ENCODE measurements around the gene STARD13. TPM values are rescaled to one million over a fixed set of nuclear protein-coding genes. Genes with fewer than 3 reads are reported as not detected.

Gene STARD13
- total RNA-seq, 2 donors from 2014 or later: 0.50 TPM; not detected in 1

DNA sequence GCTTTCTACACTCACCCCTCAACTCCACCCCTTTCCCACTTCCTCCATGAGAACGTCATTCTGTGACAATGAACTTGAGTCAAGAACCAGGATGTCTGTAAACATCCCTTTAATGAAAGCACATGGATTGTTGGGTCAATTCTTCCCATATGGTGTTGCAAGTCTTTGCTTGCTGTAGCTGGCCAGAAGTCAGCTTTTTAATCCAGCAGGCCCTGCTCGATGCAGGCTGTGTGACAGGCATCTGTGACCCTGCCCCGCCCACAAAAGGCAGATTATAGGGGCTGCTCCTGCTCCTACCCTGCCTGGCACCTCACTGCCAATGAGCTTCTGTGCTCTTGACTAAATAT lies 78.0 kb downstream of the STARD13 start:
- Mint-ChIP-seq H3K27ac (no peak overlapping the region), H3K4me1 (ENCODE audit: low read depth in 2 of 2) (peaks cover under 1 to 6% of the 10 kb centered on the region in 2 donors), H3K27me3 (peaks cover 7 to 15% of the 10 kb centered on the region in 2 donors), H3K9me3 (peaks cover under 1% of the 10 kb centered on the region), H3K4me3 (no peak overlapping the region), H3K36me3 (no peaks in the 10 kb centered on the region)
- ATAC-seq: no peak
- no peak for DNase-seq (ENCODE audit: low spot score)

DNA sequence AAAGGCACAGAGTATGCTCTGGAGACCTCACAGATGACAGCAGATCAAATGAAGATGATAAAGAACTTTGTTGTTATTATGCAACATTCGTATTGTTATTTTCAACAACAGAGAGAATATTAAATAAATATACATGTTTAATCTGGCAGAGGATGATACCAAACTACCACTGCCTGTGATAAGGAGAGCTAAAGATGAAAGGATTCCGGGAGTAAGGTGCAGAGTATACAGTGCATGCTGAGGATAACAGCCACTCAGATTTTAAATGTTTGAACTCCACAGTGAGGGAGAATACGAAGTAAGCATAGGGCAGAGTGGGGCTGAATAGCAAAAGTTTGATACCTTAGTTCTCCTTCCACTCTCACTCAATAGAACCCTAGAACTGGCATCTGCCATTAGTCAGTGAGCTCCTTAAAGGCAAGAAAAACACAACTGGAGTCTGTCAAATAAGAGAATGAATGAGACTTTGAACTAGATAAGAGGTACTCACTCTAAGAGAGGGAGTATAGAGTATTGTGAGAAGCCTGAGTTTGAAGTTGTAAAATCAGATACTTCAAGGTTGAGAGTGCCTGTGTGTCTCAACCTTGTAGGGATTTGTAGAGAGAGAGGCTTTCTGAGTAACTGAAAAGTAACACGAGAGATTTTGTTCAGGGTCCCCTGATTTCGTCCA lies 78.5 kb downstream of the STARD13 start:
- Mint-ChIP-seq H3K27me3 (peaks cover 12 to 20% of the 10 kb centered on the region in 2 donors), H3K36me3 (no peaks in the 10 kb centered on the region), H3K4me1 (ENCODE audit: low read depth in 2 of 2) (peaks cover 5 to 11% of the 10 kb centered on the region in 2 donors), H3K27ac (no peak overlapping the region), H3K9me3 (peaks cover 6% of the 10 kb centered on the region), H3K4me3 (no peak overlapping the region)
- no peak for ATAC-seq
- no peak for DNase-seq (ENCODE audit: low spot score)

DNA sequence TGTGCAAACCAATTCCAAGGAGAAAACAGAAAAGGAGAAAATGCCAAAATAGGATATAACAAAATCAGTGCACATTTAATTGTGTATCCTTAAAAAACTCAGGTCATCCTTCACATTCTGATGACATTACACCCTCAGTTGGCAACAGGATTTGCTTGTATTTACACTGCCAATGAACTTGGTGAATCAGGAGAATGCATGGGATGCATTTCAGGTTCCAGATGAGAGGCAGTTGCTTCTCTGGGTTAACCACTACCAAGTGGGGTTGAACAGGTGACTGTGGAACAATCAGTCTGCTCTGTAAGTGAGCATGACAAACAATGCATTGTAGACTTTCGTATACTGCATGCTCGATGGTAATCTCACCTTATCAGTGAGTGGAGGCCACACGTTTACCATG lies 79.1 kb downstream of the STARD13 start:
- H3K27me3 Mint-ChIP-seq: peaks cover 12 to 22% of the 10 kb centered on the region in 2 donors
- H3K27ac Mint-ChIP-seq: no peak overlapping the region
- DNase-seq (ENCODE audit: low spot score): no peak
- no peak overlapping the region for H3K4me3 Mint-ChIP-seq
- peaks cover 5 to 12% of the 10 kb centered on the region in 2 donors for H3K4me1 Mint-ChIP-seq (ENCODE audit: low read depth in 2 of 2)
- H3K36me3 Mint-ChIP-seq: no peaks in the 10 kb centered on the region
- H3K9me3 Mint-ChIP-seq: peaks cover 6% of the 10 kb centered on the region
- ATAC-seq: no peak

DNA sequence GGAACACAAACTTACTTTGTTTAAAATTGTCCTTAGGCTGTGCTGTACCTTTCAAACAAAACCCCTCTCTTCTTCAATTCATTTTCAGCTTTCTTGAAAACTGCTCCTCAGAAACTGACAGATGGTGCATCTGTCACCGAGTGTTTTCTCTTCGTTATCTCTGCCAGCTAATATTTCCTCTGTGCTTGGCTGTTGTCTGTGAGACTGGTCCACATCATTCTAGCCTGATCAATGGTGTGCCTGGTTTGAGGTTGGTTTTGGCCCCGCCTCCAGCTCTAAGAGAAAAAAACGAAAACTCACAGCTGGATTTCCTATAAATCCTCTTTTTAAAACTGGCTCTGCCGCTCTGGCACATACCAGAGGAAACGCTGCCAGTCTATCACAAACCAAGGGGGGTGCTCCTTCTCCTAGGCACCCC lies 79.7 kb downstream of the STARD13 start:
- ATAC-seq: no peak
- H3K4me1 Mint-ChIP-seq (ENCODE audit: low read depth in 2 of 2): peaks cover 5 to 12% of the 10 kb centered on the region in 2 donors
- no peaks in the 10 kb centered on the region for H3K36me3 Mint-ChIP-seq
- peaks cover 6% of the 10 kb centered on the region for H3K9me3 Mint-ChIP-seq
- no peak for DNase-seq (ENCODE audit: low spot score)
- H3K27me3 Mint-ChIP-seq: peaks cover 12 to 22% of the 10 kb centered on the region in 2 donors
- no peak overlapping the region for H3K4me3 Mint-ChIP-seq
- no peak overlapping the region for H3K27ac Mint-ChIP-seq

DNA sequence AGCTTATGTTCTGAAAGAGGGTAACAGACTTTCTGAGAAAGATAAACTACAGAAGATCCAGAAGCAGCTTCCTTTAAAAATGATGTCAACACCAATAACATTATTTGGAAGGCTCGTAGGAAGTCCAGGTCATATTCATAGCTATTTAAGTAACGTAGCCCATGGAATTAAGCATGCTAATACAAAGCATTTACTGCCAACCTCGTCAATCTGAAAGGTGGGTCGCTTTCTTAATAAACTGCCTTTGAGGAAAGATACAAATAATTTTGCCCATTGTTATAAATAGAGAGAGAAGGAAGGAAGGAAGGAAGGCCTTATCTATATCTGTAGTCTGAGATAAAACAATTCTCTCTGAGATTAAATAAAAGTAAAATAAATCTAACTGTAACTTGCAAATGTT lies 80.3 kb downstream of the STARD13 start:
- Mint-ChIP-seq H3K4me1 (ENCODE audit: low read depth in 2 of 2) (peaks cover 5 to 12% of the 10 kb centered on the region in 2 donors), H3K27ac (no peak overlapping the region), H3K27me3 (peaks cover 12 to 22% of the 10 kb centered on the region in 2 donors), H3K9me3 (peaks cover 6% of the 10 kb centered on the region), H3K4me3 (no peak overlapping the region), H3K36me3 (no peaks in the 10 kb centered on the region)
- DNase-seq (ENCODE audit: low spot score) (no peak), ATAC-seq (no peak)

DNA sequence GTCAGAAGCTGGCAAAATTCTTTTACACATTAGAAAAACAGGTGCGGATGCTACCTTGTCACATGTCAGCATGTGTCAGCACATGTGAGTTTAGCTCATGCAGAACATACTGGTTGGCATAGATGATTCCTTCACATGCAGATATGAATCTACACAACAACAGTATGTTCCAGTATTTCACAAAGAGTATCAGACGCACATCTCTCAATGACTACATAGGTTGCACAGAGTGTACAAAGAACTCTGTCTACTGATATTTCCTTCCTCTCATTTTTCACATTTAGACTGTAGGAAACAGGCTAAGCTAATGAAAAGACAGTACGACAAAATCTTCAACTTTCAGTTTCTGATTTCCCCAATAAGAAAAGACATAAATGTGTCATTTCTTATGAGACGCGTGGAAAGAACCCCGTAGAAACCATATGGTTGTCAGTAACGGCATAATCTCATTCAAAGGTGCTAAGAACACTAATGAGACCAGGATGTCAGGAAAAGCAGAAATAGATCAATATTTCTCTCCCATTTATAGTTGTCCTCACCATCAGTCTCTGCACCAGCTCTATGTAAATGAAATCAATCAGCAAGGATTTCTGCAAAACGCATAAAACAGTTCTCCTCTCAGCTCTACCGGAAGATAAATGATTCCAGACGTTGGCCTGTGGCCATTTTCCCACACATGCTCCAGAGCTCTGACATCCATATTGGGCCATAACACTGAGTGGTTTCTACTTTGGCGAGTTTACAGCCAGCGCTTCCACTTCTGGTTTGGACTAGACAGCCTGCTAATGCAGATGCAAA lies 81.2 kb downstream of the STARD13 start:
- Mint-ChIP-seq H3K27me3 (peaks cover 12 to 22% of the 10 kb centered on the region in 2 donors), H3K4me3 (no peak overlapping the region), H3K9me3 (peaks cover 6% of the 10 kb centered on the region), H3K36me3 (no peaks in the 10 kb centered on the region), H3K4me1 (ENCODE audit: low read depth in 2 of 2) (peaks cover 5 to 12% of the 10 kb centered on the region in 2 donors), H3K27ac (no peak overlapping the region)
- ATAC-seq (peak in 1 of 2 donors; percentile 41), DNase-seq (ENCODE audit: low spot score) (no peak)

DNA sequence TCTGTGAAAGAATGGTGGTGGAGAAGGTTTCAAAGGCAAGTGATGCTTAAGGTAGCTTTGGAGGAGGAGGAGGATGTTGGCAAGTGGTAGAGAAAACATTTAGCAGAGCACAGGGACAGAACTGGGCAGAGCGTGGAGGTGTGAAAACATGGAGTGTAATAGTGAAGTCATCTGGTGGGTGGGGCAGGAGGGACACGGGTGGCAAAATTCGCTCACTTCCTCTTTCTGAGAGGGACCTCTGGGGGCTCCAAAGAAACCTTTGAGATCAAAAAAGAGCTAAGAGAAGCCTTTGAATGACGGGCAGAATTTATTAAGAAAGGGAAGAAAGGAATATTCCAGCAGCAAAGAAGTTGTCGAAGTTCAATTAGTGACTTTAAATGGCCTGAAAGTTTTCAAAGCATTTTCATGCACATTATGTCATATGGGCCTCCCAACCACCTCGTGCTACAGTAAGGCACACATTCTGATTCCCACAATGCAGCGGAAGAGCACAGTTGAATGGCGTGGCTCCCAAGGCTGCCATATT lies 82.8 kb downstream of the STARD13 start:
- Mint-ChIP-seq H3K27me3 (peaks cover 5 to 14% of the 10 kb centered on the region in 2 donors), H3K4me3 (no peak overlapping the region), H3K27ac (no peak overlapping the region), H3K9me3 (peaks cover 6% of the 10 kb centered on the region), H3K4me1 (ENCODE audit: low read depth in 2 of 2) (peaks cover 5 to 12% of the 10 kb centered on the region in 2 donors), H3K36me3 (no peaks in the 10 kb centered on the region)
- no peak for ATAC-seq
- no peak for DNase-seq (ENCODE audit: low spot score)

DNA sequence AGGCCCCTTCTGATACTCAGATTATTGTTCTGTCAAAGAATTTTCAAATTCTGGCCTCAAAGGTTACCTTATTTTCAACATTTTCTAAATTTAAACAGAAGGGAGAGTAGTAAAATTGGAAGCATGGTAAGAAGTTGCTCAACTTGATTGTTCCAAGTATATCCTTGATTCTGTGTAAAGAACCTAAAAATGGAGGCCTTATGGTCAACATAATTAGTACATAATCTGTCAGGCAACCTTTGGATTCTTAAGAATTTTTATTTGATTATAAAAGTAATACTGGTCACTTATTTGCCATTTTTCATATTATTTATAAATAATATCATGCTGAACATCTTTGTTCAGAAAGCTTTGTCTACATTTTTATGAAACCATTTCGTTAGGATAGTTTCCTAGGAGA lies 83.9 kb downstream of the STARD13 start:
- H3K4me3 Mint-ChIP-seq: no peak overlapping the region
- no peaks in the 10 kb centered on the region for H3K36me3 Mint-ChIP-seq
- peaks cover 5 to 8% of the 10 kb centered on the region in 2 donors for H3K27me3 Mint-ChIP-seq
- H3K9me3 Mint-ChIP-seq: peaks cover 6% of the 10 kb centered on the region
- H3K4me1 Mint-ChIP-seq (ENCODE audit: low read depth in 2 of 2): peaks cover 5 to 12% of the 10 kb centered on the region in 2 donors
- DNase-seq (ENCODE audit: low spot score) (no peak), ATAC-seq (no peak)
- no peak overlapping the region for H3K27ac Mint-ChIP-seq

DNA sequence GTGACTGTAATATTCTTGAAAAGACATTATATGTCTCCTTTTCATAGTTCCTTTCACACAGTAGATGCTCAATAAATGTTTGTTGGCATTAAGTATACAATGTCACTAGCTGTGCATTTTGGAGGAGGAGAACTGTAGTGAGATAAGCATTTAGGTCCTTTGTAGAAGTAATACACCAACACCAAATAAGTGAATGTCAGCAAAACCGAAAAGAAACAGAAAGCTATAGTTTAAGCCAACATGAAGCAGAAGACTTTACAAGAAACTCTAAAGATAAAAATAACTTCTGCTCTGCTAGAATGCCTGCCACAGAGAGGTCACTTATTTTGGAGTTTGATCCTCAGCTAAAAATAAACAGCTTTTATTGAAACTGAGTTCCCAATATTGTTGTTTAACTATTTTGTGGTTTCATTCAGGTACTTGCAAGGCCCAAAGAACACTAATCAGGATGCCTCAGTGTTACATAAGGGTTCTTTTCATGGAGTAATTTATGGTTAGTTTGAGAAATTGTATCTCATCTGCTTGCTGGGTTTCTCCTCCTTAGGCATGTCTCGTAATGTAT lies 86.2 kb downstream of the STARD13 start:
- no peak for DNase-seq (ENCODE audit: low spot score)
- Mint-ChIP-seq H3K9me3 (peaks cover 6% of the 10 kb centered on the region), H3K4me1 (ENCODE audit: low read depth in 2 of 2) (peaks cover 5 to 10% of the 10 kb centered on the region in 2 donors), H3K4me3 (no peak overlapping the region), H3K36me3 (no peaks in the 10 kb centered on the region), H3K27me3 (peaks cover 5 to 8% of the 10 kb centered on the region in 2 donors), H3K27ac (no peak overlapping the region)
- ATAC-seq: no peak

DNA sequence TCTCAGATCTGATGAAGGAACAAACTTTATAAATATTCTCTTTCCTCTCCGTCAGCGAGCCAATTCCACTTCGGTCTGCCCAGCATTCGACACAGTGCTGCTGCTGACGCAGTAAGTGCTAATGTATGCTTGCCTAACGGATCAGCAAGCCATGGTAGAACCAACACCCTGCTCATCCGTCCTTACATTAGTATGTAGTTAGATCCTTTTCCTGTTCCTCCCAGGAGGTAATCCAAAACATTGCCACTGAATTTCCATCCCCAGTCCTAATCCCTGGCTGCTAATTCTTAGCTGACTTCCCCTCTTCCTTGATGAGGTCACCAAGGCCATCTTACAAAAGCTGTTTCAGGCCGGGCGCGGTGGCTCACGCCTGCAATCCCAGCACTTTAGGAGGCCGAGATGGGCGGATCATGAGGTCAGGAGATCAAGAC lies 88.0 kb downstream of the STARD13 start:
- Mint-ChIP-seq H3K4me3 (no peak overlapping the region), H3K27me3 (peaks cover 4 to 12% of the 10 kb centered on the region in 2 donors), H3K4me1 (ENCODE audit: low read depth in 2 of 2) (peaks cover 5 to 10% of the 10 kb centered on the region in 2 donors), H3K36me3 (no peaks in the 10 kb centered on the region), H3K27ac (no peak overlapping the region), H3K9me3 (peaks cover 5% of the 10 kb centered on the region)
- DNase-seq (ENCODE audit: low spot score) (no peak), ATAC-seq (no peak)

DNA sequence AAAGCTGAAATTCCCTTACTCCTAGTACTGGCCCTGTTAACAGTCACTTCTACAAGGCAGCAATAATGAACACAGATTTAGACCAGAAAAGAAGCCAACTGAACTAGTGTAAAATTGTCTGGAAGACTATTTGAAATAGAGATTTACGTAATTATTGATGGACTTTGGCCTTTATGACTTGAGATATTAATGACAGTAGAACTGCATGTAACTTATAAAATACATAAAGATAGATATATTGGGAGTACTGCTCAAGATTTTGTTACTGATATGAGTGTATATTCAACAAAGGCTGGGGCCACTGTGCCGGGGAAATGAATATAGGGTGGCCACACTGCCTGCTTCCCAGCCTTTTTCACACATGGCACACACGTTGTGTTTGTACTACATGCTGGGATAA lies 88.8 kb downstream of the STARD13 start:
- no peaks in the 10 kb centered on the region for H3K9me3 Mint-ChIP-seq
- no peak overlapping the region for H3K27ac Mint-ChIP-seq
- no peak overlapping the region for H3K4me3 Mint-ChIP-seq
- DNase-seq (ENCODE audit: low spot score) (no peak), ATAC-seq (no peak)
- H3K4me1 Mint-ChIP-seq (ENCODE audit: low read depth in 2 of 2): peaks cover 0 to 4% of the 10 kb centered on the region in 2 donors
- H3K36me3 Mint-ChIP-seq: no peaks in the 10 kb centered on the region
- peaks cover 0 to 6% of the 10 kb centered on the region in 2 donors for H3K27me3 Mint-ChIP-seq

DNA sequence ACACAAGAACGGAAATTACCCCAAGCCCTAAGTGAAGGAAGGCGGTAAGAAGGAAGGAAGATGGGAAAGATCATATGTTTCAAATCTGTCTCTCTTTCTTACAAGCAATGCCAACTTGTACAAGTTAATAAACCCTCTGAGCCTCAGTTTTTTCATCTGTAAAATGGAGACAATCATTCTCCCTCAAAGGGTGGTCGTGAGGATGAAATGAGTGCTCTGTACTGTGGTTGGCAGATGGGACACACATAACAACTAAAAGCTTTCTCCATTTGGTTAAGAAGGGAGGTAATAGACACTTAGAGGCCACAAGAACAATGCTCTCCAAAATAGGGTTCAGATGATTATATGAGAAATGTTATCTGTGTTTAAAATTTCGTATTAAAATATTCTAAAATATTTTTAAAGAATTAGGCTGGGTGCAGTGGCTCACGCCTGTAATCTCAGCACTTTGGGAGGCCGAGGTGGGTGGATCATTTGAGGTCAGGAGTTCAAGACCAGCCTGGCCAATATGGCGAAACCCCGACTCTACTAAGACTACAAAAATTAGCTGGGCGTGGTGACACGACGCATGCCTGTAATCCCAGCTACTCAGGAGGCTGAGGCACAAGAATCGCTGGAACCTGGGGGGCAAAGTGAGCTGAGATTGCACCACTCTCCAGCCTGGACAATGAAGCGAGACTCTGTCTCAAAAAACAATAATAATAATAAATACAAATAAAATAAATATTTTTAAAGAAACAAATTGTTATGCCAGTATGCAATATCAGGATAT lies 89.7 kb downstream of the STARD13 start:
- H3K9me3 Mint-ChIP-seq: no peaks in the 10 kb centered on the region
- H3K4me1 Mint-ChIP-seq (ENCODE audit: low read depth in 2 of 2): peaks cover 0 to 4% of the 10 kb centered on the region in 2 donors
- no peak overlapping the region for H3K27ac Mint-ChIP-seq
- H3K36me3 Mint-ChIP-seq: no peaks in the 10 kb centered on the region
- no peak overlapping the region for H3K4me3 Mint-ChIP-seq
- no peak for ATAC-seq
- DNase-seq (ENCODE audit: low spot score): no peak
- peaks cover 0 to 6% of the 10 kb centered on the region in 2 donors for H3K27me3 Mint-ChIP-seq
